Upper lobe of left lung (tissue), 4 donors: Measurements from ENCODE around the gene CRYBA4.

Experiments used
- CTCF ChIP-seq, 6 experiments: fragments of 450-650 bp in 4 of 6; fragments of 200-600 bp in 2 of 6; sonication (generic) in 2 of 6; IDR thresholded peaks; one replicate each; pipeline ENCODE4 v1.5.1; 2016 to 2019; ENCODE audit warnings: antibody characterized with exemption in 6 of 6
- POLR2A ChIP-seq, 4 donors: fragments of 450-650 bp; IDR thresholded peaks; one replicate each; pipeline ENCODE4 v1.5.1; 2016 to 2017; ENCODE audit warnings: antibody characterized with exemption in 4 of 4, mild to moderate bottlenecking in 2 of 4
- POLR2AphosphoS5 ChIP-seq, 2 donors: sonication (generic); formaldehyde crosslinking; IDR thresholded peaks; one replicate each; pipeline ENCODE4 v1.5.1; 2017; ENCODE audit warnings: antibody characterized with exemption in 2 of 2

GRCh38 chr22:26615830-26616435 lies 5.8 kb upstream of the CRYBA4 start:
- TF ChIP-seq CTCF (IDR thresholded peaks at IDR 0.05) (no peak), POLR2A (IDR thresholded peaks at IDR 0.05) (no peak), POLR2AphosphoS5 (IDR thresholded peaks at IDR 0.05) (no peak)
